ENCODE data around the gene GNAO1. TPM values are rescaled to one million over a fixed set of nuclear protein-coding genes. Genes with fewer than 3 reads are reported as not detected.

GNAO1 gene
- total and polyA plus RNA-seq, 9 of the 15 experiments (the other 6 are each of a cell fraction or from before 2014, with no cell fraction given) = 0.07 to 0.42 (median 0.08) TPM; not detected in 5

DNA sequence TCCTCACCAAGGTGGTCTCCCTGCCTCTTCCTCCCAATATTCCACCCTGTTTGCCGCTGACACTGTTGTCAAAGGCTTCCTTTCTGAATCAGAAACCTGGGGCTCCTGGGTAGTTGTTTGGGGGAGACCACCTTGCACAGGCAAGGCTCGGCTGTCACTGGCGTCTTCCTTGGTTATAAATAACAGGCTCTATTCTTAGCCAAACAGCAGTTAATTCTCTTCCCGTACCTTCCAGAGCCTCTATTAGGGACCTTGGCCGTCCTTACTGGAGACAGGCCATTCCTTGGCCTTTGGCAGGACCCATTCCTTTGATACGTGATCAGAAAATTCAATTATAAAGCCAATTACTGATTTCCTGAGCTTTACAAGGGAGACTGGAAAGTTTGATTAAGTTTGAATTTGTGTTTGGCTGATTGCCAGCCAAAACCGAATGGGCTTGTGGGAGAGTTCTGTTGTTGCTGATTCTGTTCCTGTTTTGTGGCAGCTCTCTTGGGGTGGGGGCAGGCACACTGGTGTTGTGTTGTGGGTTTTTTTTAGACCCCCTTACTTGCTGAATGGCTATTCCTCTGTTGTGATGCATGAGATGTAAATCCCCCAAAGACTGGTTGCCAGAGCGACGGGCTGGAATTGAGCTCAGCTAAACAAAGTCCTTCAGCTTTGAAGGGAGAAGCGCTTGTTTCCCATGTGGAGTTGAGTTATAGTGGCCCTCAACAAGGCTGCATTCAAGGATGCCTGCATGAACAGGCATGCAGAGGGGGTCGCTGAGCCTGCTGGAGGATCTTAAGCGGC, 104.6 kb downstream of the GNAO1 start:
- BruUV-seq (replicated peaks) = no TSS peak
- H3K79me2 ChIP-seq (ENCODE audit: control insufficient read depth, insufficient read depth, low read length) = no peaks in the 10 kb centered on the region
- TF ChIP-seq PHB2 (IDR thresholded peaks at IDR 0.05; ENCODE audit: low read depth) (no peak), ELF2 (CRISPR knock-in tag; IDR thresholded peaks at IDR 0.05) (no peak), SPI1 (IDR thresholded peaks at IDR 0.05; ENCODE audit: borderline replicate concordance, low read depth, low read length) (0 out of 2 replicates have a peak, but pooled peaks have one; percentile 36), BRD9 (IDR thresholded peaks at IDR 0.05; ENCODE audit: low read depth, partially characterized antibody) (no peak), NFIC (IDR thresholded peaks at IDR 0.05) (peak; percentile 83)
- TF ChIP-seq, protein P1, sequence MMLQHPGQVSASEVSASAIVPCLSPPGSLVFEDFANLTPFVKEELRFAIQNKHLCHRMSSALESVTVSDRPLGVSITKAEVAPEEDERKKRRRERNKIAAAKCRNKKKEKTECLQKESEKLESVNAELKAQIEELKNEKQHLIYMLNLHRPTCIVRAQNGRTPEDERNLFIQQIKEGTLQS (IDR thresholded peaks at IDR 0.05) = no peak
- TF ChIP-seq, protein P1 (CRISPR knock-in tag; conservative IDR thresholded peaks at IDR 0.05) = no peak
- TF ChIP-seq, protein P2, sequence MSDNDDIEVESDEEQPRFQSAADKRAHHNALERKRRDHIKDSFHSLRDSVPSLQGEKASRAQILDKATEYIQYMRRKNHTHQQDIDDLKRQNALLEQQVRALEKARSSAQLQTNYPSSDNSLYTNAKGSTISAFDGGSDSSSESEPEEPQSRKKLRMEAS (CRISPR knock-in tag; IDR thresholded peaks at IDR 0.05) = no peak
- TF ChIP-seq, protein P3, sequence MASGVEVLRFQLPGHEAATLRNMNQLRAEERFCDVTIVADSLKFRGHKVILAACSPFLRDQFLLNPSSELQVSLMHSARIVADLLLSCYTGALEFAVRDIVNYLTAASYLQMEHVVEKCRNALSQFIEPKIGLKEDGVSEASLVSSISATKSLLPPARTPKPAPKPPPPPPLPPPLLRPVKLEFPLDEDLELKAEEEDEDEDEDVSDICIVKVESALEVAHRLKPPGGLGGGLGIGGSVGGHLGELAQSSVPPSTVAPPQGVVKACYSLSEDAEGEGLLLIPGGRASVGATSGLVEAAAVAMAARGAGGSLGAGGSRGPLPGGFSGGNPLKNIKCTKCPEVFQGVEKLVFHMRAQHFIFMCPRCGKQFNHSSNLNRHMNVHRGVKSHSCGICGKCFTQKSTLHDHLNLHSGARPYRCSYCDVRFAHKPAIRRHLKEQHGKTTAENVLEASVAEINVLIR (CRISPR knock-in tag; IDR thresholded peaks at IDR 0.05) = no peak
- TF ChIP-seq, protein P4, sequence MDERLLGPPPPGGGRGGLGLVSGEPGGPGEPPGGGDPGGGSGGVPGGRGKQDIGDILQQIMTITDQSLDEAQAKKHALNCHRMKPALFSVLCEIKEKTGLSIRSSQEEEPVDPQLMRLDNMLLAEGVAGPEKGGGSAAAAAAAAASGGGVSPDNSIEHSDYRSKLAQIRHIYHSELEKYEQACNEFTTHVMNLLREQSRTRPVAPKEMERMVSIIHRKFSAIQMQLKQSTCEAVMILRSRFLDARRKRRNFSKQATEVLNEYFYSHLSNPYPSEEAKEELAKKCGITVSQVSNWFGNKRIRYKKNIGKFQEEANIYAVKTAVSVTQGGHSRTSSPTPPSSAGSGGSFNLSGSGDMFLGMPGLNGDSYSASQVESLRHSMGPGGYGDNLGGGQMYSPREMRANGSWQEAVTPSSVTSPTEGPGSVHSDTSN (CRISPR knock-in tag; IDR thresholded peaks at IDR 0.05; ENCODE audit: low read depth) = no peak
- TF ChIP-seq, protein P4 (tag; conservative IDR thresholded peaks at IDR 0.05; ENCODE audit: low read depth) = no peak
- no peak overlapping the region for H3K27ac ChIP-seq (ENCODE audit: extremely low read depth, low read depth, low read length)
- H3K4me2 ChIP-seq (ENCODE audit: insufficient read depth, low read length) = no peak overlapping the region
- no peaks in the 10 kb centered on the region for H3K4me1 ChIP-seq (replicated peaks in 1 of 2; ENCODE audit: control insufficient read depth in 2 of 2, insufficient read depth in 2 of 2, low read length in 2 of 2)
- no peaks in the 10 kb centered on the region for H3K9me1 ChIP-seq (ENCODE audit: control insufficient read depth, insufficient read depth, low read length)
- ChIA-PET POLR2A (no interaction called here), CTCF (ENCODE audit: low intra/inter-chr PET ratio) (no interaction called here)
- no peak overlapping the region for H3K9ac ChIP-seq (ENCODE audit: insufficient read depth in 1 of 2, low read depth in 2 of 2, low read length in 2 of 2)
- H3K36me3 ChIP-seq (ENCODE audit: control insufficient read depth, insufficient read depth, low read length) = no peaks in the 10 kb centered on the region
- FAIRE-seq = no peak
- WGBS (ENCODE audit: insufficient coverage, low coverage, missing lambda C conversion rate) = 5% methylated on average over 12 of the region's 12 CpGs
- H3K9me3 ChIP-seq (replicated peaks; ENCODE audit: control insufficient read depth, insufficient read depth, low read depth, low read length) = no peaks in the 10 kb centered on the region
- no peak for DNase-seq (ENCODE audit: extremely low read depth in 1 of 4, low spot score in 3 of 4)
- H4K20me1 ChIP-seq (replicated peaks; ENCODE audit: control insufficient read depth, insufficient read depth, low read length) = peaks cover 6% of the 10 kb centered on the region; the same call in 1 of the 2 replicates
- no peak for ATAC-seq
- intact Hi-C loops (cut with micrococcal nuclease) = no loop called here
- H3K27me3 ChIP-seq (ENCODE audit: control insufficient read depth in 2 of 2, insufficient read depth in 2 of 2, low read length in 2 of 2) = peaks cover 37 to 58% of the 10 kb centered on the region in 2 experiments
- no peak overlapping the region for H2AFZ ChIP-seq (ENCODE audit: low read depth, low read length)
- H3K4me3 ChIP-seq = no peak overlapping the region
- in situ Hi-C loops (cut with MboI) = no loop called here
